Activated CD8-positive, alpha-beta memory T cell treated with anti-CD3 and anti-CD28 coated beads, Interleukin-2, amount 50 U/mL, for 4 hours (primary cell): ENCODE data around the gene XYLT1.

Source experiments
- DNase-seq: peaks from one replicate; pipeline ENCODE4 v3.0.0-alpha.2; 2020

The XYLT1 gene

GRCh38 chr16:17304106-17304490 lies 166.7 kb downstream of the XYLT1 start:
- no peak for DNase-seq

- DNase-seq, result no peak
Measured at GRCh38 chr16:17303101-17303500, 167.7 kb downstream of the XYLT1 start.

DNA sequence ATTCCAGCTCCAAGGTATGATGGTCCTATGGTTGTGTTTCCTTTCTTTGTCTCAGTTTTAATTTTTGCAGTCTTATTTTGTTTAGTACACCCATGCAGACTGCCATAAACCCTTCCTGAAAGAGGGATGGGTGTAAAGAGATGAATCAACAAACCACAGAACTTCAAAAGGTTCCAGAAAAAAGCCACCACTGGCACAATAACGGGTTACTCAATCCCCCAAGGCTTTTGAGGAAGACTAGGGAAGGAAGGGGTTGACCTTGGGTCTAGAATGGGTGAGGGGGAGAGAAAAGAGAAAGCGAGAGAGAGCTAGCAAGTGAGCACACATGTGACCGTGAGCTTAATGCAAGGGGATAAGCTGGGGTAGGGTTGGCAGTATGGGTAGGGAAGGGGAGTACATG lies 168.1 kb downstream of the XYLT1 start:
- no peak for DNase-seq

DNA sequence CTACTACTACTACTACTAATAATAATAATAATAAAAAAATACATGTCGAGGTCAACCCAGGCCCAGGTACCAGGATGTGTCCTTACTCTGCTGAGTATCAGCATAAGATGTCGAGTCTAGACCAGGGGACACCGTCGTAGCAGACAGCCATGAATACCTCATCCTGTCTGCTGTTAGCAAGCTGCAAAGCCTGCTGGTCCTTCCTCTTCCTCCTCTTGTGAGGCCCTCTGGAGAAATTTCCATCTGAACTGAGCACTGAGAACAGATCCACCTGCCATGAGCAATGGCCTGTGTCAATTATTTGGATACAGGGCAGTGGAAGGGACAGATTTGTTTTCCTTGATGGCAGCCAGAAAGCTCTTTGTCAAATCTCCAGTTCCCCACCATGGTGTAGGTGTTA lies 168.5 kb downstream of the XYLT1 start:
- DNase-seq, result no peak

DNA sequence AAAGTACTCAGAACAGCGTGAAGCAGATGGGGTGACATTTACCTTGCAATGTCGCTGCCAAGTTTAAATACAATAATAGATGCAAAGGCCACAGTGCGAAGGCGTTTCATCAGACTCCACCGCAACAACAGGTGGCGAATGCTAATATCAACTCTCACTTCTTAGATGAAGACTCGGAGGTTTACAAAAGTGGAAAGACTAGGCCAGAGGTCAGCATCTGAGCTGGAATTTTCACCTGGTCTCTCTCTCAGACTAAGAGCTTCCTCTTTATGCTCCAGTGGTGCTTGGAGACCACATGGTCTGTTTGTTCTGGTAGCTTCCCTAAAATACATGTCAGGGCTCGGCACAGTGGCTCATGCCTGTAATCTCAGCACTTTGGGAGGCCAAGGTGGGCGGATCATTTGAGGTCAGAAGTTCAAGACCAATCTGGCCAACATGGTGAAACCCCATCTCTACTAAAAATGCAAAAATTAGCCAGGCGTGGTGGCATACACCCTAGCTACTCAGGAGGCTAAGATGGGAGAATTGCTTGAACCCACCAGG lies 169.1 kb downstream of the XYLT1 start:
- DNase-seq, result no peak

DNA sequence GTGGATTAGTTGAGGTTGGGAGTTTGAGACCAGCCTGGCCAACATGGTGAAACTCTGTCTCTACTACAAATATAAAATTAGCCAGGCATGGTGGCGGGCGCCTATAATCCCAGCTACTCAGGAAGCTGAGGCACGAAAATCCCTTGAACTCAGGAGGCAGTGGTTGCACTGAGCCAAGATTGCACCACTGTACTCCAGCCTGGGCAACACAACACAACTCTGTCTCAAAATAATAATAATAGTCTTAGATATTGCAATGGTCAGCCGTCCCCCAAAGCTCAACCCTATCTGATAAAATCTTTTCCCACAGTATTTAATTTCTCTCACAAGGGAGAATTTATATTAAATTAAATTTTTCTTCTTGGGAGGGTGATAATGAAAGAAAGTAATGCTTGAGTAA lies 169.6 kb downstream of the XYLT1 start:
- DNase-seq, result no peak

- DNase-seq, result no peak
Measured at GRCh38 chr16:17299790-17300189, 171.0 kb downstream of the XYLT1 start.

- no peak for DNase-seq
Measured at GRCh38 chr16:17298238-17298637, 172.5 kb downstream of the XYLT1 start.

DNA sequence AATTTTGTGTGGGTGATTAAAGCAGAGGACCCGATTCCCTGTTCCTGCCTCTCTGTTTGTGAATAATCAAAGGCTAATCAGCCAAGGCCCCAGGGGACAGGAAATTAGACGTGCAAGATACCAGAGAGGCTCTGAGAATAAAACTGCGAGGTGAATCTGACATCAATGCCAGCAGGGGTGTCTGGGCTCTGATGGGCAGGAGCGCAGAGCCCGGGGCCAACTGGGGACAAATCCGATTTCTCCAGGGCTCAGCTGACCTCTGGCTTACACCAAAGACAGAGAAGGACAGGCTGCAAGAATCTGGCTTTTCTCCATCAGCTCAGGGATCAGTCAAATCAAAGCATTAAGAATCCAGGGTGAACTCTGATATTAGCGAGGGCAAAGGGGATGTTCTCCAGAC lies 174.3 kb downstream of the XYLT1 start:
- no peak for DNase-seq

DNA sequence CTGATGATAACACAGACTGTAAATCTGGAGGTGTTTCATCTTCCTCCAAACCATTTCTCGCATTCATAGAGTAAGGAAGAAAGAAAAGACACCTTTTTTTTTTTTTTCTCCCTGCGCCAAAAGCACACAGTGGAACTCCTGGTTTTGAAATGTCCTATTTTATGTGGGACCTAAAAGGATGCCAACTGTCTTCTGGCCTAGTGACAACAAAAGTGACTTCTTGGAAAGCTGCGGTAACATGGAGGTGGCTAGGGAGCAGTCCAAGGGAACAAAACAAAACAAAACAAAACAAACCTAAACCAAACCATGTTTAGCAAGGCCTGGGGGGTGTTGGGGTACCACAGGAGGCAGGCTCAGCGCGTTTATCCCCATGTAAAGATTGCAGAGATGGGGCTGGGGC lies 174.8 kb downstream of the XYLT1 start:
- no peak for DNase-seq

GRCh38 chr16:17294856-17295255 lies 175.9 kb downstream of the XYLT1 start:
- no peak for DNase-seq

- no peak for DNase-seq
Measured at GRCh38 chr16:17293813-17294558, 176.8 kb downstream of the XYLT1 start.

DNA sequence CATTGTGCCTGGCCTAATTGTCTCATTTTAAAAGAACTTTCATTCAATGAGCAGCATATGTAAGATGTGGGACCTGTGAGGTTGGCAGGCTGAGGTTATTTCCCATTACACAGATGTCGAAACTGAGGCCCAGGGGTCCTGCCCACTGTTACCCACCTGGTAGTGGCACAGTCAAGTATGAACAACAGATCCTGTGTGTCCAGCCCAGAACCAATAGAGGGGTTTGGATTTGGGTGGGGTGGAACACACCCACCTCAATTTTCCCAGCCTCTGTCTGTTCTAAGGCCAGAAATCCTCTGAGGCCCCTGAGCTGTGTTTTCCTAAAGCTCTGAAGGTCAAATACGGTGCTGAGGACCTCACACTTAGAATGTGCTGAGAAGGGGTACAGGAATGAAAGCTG lies 179.5 kb downstream of the XYLT1 start:
- no peak for DNase-seq

DNA sequence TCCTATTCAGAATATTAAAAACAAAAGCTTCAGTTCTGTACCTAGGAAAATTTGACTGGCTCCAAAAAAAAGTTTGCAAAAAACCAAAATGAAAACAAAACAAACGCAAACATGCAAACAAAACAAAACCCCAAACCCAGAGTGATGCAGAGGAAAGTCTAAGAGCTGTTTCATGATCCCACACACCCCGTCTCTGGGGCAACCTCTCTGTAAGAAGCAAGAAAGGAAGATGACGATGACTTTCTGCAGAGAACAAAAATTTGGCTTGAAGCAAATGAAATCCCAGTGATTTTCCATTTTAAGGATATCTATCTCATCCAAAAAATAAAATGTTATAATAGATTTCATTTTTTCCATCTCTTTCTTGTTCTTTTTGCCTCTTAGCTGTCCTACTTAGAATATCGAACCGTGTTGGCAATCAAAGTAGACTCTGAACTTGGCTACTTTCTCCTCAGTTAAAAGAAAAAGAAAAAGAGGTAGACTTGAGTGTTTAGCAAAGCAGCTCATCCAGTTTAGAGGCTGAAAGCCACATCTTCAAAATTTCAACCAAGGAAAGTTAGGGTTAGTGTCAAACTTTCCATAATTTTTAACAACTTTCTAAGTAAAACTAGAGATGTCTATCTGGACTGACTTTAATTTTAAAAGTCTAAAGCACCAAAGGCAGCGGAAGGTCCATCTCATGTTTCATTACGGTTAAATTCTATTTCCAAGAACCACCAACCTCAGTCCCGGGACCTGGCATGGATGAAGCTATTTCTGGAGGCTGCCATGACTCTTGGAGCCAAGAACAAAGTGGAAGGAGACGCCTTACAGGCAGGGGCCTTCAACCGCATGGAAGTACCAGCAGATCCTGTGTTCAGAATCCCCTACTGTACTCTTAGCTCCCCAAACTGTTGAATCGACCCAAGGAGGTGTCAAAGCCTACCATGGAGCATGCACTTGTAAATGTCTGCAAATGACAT lies 180.8 kb downstream of the XYLT1 start:
- DNase-seq, result no peak

DNA sequence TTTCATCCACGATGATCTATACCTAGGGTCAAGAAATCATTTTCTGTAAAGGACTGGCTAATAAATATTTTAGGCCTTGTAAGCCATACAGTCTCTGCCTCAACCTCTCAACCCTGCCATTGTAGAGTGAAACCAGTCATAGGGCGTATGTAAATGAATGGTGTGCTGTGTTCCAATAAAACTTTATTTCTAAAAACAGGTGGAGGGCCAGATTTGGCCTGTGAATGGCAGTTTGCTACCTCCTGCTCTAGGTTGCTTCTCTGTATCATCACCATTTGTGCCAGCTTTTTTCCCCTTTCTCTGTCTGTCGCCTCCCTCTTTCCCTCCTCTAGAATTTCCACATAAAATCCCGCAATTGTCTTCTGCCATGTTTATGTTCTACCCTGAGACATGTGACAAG lies 181.7 kb downstream of the XYLT1 start:
- no peak for DNase-seq

DNA sequence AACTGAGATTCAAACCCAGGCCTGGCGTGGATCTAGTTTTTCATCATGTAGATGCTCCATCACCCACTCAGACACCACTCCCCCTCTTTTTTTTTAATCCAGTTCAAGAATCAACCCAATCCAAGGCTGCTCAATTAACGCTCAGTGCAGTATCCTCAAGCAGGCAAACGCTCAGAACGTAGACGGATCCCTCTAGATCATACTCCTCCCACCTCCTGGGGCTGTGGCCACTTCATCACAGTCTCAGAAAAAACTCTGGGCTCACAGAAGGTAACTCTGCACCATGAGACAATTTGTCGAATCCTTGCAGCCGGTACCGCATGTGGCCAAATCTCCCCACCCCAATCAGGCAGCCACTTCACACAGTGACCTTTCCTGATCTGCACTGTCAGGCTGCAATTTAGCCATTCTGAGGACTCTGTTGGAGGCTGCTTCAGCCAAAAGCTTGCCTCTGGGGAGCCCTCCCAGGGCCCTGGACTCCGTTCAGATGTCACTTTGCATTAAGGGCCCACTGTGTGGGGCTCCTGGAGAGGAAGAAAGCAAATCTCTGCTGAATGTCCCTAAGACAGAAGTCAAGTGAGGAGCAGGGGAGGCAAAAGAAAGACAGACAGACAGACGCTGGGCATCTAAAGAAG lies 183.5 kb downstream of the XYLT1 start:
- DNase-seq, result no peak

GRCh38 chr16:17286443-17286842 lies 184.3 kb downstream of the XYLT1 start:
- DNase-seq, result no peak

DNA sequence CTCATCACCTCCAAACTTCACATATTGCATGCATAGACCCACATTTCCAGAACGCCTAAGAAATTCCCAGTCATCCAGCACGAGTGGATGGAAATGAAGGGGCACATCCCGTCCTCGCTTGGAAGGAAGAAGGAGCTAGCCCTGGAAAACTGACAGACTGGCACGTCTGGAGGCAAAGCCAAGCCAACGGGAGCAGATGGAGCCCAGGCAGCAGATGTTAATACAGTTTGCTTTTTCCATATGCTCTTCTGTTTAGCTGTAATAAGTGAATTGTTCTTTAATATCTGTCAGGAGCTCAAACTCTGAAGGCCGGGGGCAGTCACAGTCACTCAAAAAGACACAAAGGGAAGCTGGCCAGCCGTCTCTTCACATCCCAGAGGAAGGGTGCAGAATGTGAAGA lies 187.7 kb downstream of the XYLT1 start:
- DNase-seq, result no peak

DNA sequence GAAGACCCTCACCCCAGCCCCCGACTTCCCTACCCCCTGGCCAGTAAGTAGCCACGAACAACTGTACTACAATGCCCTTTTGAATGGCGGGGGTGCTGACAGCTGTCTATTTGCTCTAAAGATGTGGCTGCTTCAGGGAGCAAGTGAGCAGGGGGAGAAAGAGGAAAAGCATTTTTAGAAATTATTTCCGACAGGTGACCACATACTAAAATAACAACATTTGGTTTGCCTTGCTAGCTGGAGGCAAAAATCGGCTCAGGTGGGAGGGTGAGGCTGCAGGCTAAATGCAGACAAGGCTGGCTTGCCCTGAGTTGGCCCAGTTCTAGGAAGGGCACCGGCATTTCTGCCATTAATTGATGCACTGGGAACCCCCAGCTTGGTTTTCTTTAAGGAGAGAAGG lies 188.5 kb downstream of the XYLT1 start:
- no peak for DNase-seq

DNA sequence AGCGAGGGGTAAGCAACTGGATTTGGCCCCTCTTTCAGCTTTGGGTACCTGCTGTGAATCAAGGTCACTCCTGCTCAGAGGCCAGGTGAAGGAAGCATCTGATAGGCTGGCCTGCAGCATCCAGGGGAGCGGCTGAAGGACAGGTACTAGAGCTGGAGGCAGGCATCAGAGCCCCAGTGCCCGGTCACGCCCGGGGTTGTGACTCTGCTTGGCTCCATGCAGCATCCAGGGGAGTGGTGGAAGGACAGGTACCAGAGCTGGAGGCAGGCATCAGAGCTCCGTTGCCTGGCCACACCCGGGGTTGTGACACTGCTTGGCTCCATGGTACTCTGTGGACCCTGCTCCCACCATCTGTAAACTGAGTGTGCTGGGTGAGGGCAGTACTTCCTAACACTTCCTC lies 189.7 kb downstream of the XYLT1 start:
- no peak for DNase-seq

DNA sequence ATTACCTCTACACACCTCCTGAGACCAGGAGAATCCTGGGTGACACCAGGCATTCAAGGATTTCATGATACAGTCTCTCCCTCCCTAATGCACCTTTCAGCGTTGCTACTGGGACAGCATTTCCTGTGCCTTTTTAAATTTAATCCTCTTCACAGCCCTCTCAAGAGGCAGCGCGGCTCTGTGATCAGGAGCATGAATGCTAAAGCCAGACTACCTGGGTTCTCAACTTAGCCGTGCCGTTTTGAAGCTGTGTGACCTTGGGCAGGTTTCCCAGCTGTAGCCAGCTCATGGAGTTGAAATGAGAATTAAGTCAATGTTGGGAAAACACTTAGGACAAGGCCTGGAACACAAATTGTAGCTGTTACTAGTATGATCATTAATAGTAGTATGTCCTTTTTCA lies 191.8 kb downstream of the XYLT1 start:
- DNase-seq, result no peak

DNA sequence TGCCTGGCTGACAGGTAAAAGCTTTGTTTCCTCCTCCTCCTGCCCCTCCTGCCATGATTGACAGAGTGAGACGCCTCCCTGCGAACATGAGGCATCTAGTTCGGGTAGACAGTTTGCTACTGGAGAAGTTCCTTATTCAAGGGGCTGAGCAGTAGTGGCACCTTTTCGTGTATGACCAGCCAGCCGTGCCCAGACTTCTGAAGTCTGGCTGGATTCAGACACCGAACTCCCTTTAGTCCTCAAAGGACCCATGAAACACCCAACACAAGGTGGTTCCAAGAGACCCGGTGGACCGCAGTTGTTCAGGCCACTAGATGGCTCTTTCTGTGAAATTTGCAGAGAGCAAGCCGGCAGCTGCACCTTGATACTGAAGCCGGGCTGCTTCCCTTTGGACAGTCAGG lies 192.8 kb downstream of the XYLT1 start:
- DNase-seq, result no peak

DNA sequence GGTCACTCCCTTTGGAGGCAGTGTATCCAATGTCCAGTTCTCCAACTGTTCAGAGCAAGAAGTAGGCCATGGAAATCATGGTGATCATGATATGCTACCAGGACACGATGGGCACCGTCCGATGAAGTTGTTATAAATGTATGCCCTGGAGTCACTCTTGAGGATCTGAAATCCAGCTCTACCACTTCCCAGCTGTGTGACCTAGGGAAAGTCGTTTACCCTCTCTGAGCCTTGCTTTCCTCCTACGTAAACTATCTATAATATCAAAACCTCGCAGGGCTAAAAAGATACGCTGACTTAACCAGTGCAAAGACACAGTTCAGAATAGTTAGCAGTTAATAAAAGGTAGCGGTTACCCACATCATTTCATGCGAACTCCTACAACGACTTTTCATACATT lies 194.2 kb downstream of the XYLT1 start:
- DNase-seq, result no peak
